ENCODE results near the gene ARPC2.

- no peak for TF ChIP-seq CTCF (IDR thresholded peaks at IDR 0.05)
- TF ChIP-seq EP300 (IDR thresholded peaks at IDR 0.05), result no peak
- no peak for TF ChIP-seq POLR2AphosphoS5 (IDR thresholded peaks at IDR 0.05)
These were observed 21.9 kb downstream of the ARPC2 start for GRCh38 chr2:218238887-218239286.

Data from gastroesophageal sphincter (tissue), 3 donors.